PFSK-1 (cell line): Measurements from ENCODE around the gene CCDC17.

Source experiments
- FOXP2 ChIP-seq: optimal IDR thresholded peaks from 2 replicates; pipeline ENCODE3; 2011; ENCODE audit warnings: borderline replicate concordance, control low read depth, inconsistent platforms; ENCODE audit not compliant: insufficient read depth; ENCODE audit errors: extremely low read length, extremely low read depth
- POLR2AphosphoS5 ChIP-seq: IDR thresholded peaks from 2 replicates; pipeline ENCODE4 v1.6.1; 2012; ENCODE audit warnings: low read depth, mild to moderate bottlenecking, control low read depth, low read length, moderate library complexity
- REST ChIP-seq, 2 experiments: IDR thresholded peaks; 2 replicates each; pipeline versions ENCODE4 v1.6.1 to v1.8.0; 2011 to 2012; ENCODE audit warnings: low read depth in 2 of 2, low read length in 2 of 2, control low read depth in 1 of 2, inconsistent platforms in 1 of 2, mild to moderate bottlenecking in 1 of 2, moderate library complexity in 1 of 2; ENCODE audit not compliant: insufficient read depth in 1 of 2
- SIN3A ChIP-seq: IDR thresholded peaks from 2 replicates; pipeline ENCODE4 v1.6.1; 2012; ENCODE audit warnings: mild to moderate bottlenecking, low read length, moderate library complexity, borderline replicate concordance; ENCODE audit not compliant: insufficient read depth
- TAF1 ChIP-seq: IDR thresholded peaks from 2 replicates; pipeline ENCODE4 v1.6.1; 2012; ENCODE audit warnings: low read length, control low read depth, borderline replicate concordance; ENCODE audit not compliant: insufficient read depth

CCDC17 gene

GRCh38 chr1:45589861-45590260 lies 34.0 kb downstream of the CCDC17 start:
- TF ChIP-seq FOXP2 (no peak), REST (IDR thresholded peaks at IDR 0.05; ENCODE audit: insufficient read depth in 1 of 2, low read depth in 2 of 2, low read length in 2 of 2) (no peak), POLR2AphosphoS5 (no peak), TAF1 (no peak), SIN3A (no peak)

DNA sequence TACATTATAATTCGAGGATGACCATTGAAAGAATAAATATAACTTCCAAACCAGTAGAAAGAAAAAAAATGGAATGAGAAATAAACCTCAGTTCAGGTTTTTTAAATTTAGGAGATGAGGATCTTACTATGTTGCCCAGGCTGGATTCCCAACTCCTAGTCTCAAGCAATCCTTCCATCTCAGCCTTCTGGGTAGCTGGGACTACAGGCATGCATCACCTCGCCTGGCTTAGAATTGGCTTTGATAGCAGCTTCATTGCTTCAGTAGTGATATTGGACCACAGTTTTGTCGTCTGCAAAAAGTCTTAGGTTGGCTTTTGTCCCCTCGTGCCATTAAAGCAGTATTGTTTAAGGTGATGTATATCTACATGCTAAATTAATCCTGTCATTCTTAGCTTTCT lies 37.1 kb downstream of the CCDC17 start:
- no peak for TF ChIP-seq REST (IDR thresholded peaks at IDR 0.05; ENCODE audit: insufficient read depth in 1 of 2, low read depth in 2 of 2, low read length in 2 of 2)
- TF ChIP-seq POLR2AphosphoS5: no peak
- TF ChIP-seq TAF1: no peak
- TF ChIP-seq SIN3A: no peak
- no peak for TF ChIP-seq FOXP2

DNA sequence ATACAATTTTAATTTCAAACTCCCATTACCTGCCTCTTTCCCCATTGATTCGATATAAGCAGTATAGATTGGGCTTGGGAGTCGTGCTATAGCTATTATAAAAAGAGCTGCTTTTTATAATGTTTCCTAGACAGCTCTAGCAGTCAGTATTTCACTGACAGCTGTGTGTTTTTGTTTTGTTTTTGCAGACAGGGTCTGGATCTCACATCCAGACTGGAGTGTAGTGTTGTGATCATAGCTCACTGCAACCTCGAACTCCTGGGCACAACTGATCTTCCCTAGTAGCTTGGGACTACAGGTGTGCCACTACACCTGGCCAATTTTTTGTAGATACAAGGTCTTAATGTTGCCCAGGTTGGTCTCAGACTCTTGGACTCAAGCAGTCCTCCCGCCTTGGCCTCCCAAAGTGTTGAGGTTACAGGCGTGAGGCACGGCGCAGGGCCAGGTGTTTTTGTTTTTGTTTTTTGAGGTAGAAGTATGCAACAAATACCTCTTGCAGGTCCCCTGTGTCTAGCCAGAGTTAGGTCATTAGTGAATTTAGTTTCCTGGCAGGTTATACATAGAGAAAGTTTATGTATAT lies 38.3 kb downstream of the CCDC17 start:
- TF ChIP-seq POLR2AphosphoS5 (no peak), SIN3A (no peak), FOXP2 (no peak), REST (IDR thresholded peaks at IDR 0.05; ENCODE audit: insufficient read depth in 1 of 2, low read depth in 2 of 2, low read length in 2 of 2) (no peak), TAF1 (no peak)

GRCh38 chr1:45585110-45585426 lies 38.8 kb downstream of the CCDC17 start:
- TF ChIP-seq FOXP2 (no peak), REST (IDR thresholded peaks at IDR 0.05; ENCODE audit: insufficient read depth in 1 of 2, low read depth in 2 of 2, low read length in 2 of 2) (no peak), SIN3A (no peak), TAF1 (no peak), POLR2AphosphoS5 (no peak)
